GM18499 (cell line): ENCODE measurements around the gene FOXL2.

Experiments used
- ATAC-seq: cut with Tn5 transposase; IDR thresholded peaks from one replicate; pipeline ENCODE4 v1.9.1; 2021; ENCODE audit warnings: moderate number of reproducible peaks; ENCODE audit not compliant: insufficient read depth, unreplicated experiment

The FOXL2 gene

DNA sequence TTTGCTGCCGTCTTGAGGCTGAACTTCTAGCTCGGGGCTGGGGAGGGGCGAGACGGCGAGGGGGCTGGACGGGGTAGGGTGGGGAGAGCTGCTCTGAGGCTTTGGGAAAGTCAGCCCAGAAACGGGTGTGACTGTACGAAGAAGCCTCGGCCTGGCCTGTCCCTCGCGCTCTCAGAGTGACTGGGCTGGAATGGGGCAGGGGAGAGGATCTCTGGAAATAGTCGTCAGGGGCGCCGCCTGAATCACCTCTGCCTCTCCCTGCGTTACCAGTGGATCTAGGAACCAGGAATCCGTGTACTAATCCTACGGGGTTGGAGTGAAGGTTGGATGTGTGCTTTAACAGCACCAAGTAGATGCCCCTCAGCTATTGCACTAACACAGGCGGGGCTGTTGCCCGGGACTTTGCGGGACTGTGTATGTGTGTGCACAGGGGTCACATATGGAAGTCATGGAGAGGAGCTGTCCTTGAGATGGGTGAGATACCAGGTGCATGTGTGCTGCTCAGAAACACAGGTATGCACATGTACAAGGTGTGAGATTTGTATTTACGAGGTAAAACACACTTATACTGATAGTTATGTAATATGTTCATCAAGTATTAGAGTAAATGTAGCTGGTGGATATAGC is 671 bp upstream of the FOXL2 start:
- ATAC-seq = no peak

DNA sequence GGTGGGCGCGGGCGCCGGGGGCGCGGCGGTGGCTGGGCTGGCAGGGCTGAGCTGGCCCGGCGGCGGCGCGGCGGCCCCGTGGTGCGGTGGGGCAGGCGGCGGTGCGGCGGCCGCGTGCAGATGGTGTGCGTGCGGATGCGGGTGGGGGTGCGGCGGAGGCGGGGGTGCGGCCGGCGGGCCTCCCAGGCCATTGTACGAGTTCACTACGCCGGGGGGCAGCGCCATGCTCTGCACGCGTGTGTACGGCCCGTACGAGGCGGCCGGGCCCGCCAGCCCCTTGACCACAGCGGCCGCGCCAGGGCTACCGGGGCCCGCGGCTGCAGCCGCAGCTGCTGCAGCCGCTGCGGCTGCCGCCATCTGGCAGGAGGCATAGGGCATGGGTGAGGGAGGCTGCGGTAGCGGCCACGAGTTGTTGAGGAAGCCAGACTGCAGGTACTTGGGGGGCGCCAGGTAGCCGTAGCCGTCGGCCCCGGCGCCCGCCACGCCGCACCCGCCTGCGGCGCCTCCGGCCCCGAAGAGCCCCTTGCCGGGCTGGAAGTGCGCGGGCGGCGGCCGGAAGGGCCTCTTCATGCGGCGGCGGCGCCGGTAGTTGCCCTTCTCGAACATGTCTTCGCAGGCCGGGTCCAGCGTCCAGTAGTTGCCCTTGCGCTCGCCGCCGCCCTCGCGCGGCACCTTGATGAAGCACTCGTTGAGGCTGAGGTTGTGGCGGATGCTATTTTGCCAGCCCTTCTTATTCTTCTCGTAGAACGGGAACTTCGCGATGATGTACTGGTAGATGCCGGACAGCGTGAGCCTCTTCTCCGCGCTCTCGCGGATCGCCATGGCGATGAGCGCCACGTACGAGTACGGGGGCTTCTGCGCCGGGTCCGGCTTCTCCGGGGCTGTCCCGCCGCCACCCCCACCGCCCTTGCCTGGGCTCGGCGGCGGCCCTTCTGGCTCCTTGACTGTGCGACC is 951 bp downstream of the FOXL2 start:
- ATAC-seq = no peak

DNA sequence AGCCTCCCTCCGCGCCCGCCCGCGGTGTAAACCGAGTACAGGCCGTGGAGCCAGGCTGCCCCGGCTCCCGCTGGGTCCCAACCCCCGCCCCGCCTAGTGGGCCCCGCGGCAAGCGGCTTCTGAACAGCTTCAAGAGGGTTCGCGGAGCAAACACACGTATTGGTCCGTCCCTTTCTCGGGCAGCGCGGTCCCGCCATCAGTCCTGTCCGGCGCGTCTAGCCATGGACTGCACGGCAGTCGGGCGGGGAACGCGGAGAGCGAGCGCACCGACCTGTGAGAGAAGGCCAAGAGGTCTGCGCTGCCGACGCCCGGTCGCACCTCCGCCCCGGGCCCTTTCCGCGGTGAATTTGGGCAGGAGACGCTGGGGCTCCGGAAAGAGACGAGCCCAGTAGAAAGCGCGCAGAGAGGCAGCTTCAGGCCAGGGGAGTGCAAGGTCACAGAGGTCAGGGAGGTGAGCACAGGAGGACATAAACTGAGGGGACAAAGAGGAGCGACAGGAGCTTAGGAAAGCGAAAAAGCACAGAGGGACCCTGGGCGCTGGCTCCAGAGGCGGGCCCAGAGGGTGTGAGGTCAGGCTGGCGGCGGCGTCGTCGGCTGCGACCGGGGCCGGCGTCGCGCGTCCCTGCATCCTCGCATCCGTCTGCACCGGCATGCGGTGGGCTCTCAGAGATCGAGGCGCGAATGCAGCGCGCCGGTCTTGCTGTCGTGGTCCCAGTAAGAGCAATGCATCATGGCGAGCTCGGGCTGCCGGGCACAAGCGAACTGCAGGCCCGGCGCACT is 1.8 kb downstream of the FOXL2 start:
- ATAC-seq = no peak

DNA sequence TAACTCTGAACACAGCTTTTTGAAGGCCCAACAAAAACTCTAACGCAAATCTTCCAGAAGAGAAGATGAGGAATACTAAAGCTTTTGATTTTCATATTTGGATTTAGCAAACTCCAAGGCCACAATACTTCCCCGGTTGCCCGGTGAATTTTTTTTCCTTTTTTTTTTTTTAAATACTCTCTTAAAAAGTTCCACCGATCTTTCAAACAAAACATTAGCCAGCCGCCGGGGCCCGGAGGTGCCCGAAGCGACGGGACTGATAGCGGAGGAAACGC is 2.3 kb downstream of the FOXL2 start:
- no peak for ATAC-seq

DNA sequence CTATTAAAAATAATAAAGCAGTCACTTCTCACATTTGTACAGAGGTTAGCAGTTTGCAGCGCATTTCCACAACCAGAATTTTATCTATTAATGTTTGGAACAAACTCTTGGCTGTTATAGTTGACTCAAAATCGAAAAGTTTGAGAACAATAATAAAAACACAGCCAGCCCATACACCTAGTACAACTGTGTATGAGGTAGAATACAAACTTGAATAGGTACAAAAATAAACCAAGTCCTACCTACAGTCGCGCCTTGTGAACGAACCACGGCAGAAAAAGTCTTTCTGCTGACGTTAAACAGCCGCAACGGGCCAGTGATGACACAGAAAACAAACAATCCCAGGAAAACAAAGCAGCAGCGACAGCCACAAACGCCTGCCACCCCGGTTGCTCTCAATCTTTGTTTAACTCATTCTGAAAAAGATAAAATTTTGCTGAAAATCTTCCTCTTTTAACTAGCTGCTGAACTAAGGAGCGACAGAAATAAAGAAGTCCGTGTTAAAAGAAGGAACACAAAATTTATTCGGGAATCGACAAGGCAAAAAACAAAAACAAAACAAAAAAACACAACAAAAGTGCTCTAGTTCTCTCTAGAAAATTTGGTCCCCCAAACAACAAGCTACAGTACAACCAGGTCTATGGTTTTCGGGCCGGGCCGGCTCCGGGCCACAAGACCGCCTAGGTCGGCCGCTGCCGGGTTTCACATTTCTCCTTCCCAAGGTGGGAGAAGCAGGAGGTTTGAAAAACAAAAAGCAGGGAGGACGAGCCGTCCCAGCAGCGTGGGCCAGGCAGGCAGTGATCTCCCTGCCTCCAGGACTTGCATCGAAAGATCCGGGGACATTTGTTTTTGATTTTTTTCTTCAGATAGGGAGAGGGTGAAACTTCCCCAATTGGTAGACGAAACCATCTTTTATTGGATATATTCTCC is 2.9 kb downstream of the FOXL2 start:
- no peak for ATAC-seq

DNA sequence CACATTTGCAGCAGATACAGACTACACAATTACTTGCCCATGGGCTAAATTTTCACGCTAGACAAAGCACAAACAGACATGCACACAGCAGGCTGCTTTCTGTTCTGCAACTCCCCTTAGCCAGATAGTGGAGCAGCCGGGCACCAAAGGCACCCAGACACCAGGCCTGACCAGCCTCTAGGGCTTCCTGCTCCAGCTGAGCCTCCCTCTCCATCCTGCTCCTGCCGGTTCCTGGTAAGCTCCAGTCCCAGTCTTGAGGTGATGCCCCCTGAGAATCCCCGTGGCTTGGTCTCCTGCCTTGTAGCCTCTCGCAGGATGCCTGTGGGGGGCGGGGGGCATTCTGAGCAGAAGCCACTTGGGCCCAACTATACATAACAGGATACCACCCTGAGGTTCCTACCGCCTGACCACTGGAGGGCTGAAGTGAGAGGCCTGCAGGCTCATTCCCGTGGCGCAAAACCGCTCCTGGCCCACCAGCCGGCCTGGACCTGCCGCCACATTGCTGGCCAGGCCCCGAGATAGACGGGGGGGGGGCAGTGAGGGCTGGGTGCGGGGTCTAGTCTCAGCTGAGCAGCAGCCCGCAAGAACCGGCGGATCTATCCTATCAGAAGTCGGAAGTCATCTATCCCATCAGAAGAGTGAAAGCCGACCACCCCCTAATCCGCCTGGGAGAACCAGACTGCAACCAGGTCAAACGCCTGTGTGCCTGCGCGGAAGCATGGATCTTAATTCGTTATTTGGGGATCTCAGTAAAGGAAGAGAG is 3.9 kb downstream of the FOXL2 start:
- no peak for ATAC-seq

DNA sequence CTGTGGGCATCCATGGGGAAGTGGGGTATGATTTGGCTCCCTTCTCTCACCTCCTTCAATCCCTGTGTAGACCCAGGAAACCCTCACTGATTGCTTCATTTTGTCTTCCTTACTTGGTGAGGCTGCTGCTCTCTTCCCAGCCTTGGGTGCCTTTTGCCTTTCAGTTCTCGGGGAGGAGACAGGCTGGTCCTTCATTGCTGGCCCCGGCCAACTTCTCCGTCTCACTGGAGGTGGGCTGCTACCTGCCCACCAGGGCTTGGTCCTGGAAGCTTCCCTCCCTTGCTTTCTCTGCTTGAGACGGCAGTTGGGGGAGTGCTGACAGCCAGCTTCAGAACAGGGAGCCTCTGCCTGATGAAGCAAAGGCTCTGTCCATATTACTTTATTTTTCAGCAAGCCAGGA is 4.7 kb downstream of the FOXL2 start:
- ATAC-seq = no peak

DNA sequence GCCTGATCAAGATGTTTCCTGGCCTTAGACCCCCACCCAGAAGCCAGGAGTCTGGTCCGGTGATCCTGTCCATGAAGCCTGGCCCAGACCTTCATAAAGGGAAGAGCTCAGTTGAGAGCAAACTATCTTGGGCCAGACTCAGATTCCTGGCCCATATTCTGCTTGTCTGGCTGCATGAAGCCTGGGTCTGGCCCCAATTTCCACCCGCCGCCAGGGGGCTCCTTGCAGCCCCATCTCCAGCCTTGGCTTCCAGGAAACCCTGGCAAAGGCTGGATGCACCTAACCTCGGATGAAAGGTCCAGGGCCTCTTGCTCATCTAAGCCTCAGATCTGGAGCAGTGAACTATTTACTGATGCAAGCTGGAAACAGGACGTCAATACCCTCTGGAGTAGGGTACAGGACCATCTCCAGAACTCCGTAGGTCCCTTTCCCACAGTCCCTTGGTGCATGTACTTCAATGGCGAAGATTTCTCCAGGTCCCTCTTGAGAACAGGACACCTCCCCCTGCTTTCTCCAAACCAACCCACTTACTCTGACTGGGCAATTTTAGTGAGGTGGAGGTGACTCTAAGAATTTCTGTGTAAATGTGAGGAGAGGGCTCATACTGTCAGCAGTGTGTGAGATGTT is 5.6 kb downstream of the FOXL2 start:
- ATAC-seq = no peak

DNA sequence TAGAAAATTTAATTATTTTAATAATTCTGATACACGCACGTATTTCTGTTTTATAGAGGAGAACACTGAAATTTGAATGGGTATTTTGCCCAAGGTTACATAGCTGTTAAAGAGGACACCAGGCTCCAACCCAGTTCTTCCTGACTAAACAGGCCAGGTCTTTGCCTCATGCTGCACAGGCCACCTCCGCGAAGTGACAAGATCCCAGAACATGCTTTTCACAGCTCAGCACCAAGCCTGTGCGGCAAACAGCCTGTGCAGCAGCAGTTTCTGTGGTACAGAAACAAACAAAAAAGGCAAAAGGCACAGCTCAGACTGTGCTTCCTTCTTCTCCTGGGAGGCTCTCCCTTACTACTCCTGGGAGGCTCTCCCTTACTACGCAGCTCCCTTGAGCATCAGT is 6.5 kb downstream of the FOXL2 start:
- ATAC-seq = no peak

DNA sequence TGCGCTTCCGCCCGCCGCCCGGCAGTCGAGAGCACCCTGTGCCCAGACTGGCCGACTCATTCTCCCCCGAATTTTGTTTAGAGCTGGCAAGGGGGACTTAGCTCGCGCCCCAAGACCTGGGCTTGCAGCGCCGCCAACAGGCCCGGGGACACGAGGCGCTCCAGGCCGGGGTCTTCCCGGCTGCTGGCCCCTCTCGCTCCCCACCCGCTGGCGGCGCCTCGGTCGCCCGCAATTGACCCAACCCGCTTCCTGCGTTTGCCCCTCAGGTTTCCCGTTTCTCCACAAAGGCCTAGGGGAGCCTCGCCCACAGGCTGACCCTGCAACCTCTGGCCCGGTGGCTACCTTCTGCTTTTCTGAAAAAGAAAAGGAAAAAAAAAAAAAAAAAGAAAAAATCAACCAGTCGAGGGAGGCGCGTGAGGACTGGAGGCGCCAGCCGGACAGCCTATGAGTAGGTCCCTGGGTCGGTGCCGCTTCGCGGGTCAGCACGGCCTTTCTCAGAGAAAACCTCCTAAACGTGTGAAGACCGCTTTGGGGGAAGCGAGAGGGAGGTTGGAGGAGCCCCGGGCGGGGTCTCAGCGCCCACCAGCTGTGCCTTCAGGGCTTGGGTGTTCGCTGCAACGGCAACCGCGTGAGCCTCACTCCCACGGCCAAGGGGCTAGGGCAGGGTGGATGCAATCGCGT is 7.2 kb downstream of the FOXL2 start:
- no peak for ATAC-seq

DNA sequence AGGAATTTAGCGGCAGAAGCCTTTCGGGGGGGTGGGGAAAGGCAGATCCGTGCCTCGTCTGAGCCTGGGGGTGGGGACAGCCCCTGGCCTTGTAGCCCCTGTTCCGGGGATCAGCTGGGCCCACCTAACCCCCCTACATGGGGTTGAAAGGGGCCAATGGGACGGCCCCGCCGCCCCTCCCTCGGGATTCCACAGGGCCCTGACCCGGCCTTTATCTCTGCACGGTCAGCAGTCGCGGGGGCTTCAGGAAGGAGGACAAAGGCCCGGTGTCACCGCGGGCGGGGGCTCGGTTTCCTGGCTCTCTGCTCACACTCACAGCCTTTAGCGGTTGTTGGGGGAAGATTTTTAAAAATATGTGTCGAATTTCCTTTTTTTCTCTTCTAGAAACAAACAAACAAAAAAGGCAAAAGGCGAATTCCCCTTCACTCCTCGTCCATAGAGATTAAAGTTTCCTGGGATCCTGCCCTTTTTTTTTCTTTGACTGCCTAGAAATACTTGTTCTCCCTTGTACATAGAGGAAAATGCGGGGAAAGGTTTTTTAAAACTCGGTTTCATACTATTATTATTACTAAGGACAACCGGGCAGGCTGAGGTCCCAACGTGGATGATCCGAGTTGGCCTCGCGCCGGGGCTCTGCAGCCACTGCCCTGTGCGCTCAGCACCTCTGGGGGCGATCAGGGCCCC is 7.9 kb downstream of the FOXL2 start:
- no peak for ATAC-seq

DNA sequence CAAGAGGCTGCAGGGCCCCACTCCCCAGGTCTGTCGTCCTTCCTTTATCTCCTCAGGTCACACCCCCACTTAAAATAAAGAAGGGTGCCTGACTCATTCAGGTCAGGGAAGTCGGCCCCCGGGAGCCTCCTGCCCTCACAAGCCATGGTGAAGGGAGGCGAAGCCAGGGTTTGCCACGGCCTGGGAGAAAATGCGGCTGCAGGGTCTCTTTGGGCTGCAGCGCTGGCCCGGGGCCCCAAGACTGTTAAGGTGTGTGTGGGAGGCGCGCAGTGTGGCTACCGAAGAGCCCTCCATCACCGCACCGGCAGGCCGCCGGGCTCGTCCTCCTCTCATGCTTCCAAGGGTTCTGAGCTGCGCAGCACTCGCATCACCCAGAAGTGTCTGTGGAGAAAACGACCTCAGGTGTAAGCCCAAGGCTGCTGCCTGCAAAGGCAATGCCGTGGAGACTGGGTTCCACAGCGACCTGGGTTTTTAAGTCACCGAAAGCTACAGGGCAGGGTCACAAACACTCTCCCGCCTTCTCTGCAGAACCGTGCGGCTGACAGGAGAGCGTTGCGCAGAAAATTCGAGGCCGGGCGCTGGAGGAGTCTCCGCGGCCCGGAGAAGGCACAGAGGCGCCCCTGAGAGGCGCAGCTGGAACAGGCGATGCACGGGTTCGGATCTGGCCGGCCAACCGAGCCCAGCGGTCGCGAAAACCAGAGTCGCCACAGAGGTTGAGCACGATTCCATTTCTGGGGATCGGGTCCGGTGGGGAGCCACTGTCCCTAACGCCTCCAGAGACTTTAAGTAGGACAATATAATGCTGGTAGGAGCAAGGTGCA is 8.7 kb downstream of the FOXL2 start:
- ATAC-seq = no peak

DNA sequence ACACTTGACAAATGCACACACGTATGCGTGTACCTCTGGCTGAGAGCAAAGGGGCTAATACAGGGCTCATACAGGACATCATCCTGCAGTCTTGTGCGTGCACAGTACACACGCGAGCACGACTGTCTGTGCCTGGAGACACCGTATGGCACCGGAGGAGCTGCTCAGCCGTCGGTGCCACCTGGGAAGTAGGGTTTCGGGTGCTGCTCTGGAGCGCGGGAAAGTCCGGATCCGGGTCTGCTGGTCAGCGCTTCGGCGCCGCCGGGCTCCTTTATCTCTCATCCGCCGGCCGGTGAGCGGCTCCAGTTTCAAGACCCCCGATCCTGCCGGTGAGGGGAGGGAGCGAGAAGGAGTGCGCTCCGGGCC is 9.3 kb downstream of the FOXL2 start:
- ATAC-seq = no peak

DNA sequence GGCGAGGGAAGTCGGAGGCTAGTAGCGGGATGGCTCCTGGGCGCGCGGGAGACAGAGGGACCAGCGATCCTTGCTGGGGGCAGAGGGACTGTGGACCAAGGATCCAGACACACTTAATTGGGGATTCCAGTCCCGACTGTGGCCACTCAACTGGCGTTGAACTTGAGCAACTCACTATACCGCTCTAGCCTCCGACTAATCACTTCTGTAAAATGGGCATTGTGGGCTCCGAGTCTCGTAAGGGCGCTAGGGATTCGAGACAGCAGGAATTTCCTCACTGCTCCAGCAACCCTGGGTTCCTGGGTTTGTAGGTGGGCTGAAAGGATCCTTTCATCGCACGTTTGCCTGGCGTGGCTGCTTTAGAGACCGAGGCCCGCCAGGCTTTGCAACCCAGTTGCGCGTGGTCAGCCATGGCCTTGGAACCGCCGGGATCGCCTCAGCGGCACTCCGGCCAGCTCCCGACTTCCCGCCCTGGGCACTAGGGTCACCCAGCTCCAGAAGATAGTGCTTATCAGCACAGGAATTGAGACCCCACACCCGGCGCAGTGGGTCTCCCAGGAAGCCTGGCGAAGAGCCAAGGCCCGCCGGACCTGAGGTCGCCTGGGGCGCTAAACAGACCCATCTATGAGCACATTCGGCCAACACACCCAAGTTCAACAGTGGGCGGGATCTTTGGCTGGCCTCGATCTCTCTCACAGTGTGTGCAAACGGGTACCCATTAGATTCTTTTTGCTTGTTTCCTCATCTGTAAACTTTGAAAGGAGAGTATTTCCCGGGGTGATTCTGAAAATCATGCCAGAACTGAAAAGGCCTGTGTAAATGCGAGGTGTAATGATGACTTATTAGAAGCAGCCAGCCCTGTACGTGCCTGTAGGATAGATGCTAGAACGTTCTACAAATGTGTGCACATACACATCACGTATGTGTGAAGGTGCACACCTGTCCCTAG is 9.9 kb downstream of the FOXL2 start:
- ATAC-seq = no peak

DNA sequence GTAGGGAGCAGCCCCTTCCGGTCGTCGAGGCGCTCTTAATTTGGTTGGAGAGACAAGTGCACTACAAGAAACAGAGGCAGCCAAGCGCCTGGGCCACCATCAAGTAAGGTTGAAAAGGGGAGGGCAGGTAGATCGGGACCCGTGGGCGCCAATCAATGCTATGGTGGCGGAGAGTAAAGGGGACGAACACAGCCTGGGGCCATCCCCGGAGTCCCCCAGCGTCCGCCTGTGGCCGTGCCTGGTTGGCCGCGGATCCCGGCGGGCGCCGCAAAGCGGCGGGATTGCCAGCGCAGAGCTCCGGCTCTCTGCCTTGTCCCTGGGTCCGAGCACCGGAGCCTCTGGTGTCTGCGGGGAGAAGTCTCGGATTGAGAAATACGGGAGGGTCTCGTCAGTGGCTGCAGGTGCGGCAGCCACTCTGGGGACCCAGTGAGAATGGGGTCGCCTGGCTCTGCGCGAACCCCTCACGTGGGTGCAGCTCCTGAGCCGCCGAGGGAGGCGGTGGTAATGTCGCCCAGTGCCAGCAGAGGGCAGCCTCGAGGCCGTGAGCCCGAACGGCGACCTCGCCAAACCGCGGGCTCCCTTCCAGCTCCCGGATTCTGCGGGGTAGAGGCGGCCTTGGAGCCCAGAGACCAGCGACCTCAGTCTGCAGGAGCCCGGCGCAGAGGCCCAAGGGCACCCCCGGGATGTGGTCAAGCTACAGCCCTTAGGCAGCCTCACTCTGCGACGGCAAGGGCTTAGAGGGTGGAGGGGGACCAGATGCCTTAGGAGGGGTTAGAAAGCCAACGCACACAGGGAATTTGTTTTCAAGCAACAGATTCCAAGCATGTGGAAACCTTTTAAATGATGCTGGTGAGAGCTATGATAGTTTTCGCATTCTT is 10.8 kb downstream of the FOXL2 start:
- ATAC-seq = no peak
